MM.1S (cell line): Measurements from ENCODE around the gene SLC31A1.

ENCODE experiments used
- DNase-seq: peaks from one replicate; pipeline ENCODE4 v3.0.0-alpha.2; 2015
- H2AFZ ChIP-seq: fragments of 300-600 bp; sonication (generic); 2 replicates; pipeline ENCODE4 v1.6.0; 2016; ENCODE audit warnings: antibody characterized with exemption, low read length
- H3F3A ChIP-seq: fragments of 300-600 bp; sonication (generic); 2 replicates; pipeline ENCODE4 v1.6.1; 2016; ENCODE audit warnings: mild to moderate bottlenecking, antibody characterized with exemption, low read length, moderate library complexity, mixed read lengths; ENCODE audit not compliant: insufficient read depth
- H3K27ac ChIP-seq: fragments of 300-600 bp; sonication (generic); 2 replicates; pipeline ENCODE4 v1.5.1; 2016; ENCODE audit warnings: mild to moderate bottlenecking, low read length
- H3K27me3 ChIP-seq: fragments of 300-600 bp; sonication (generic); replicated peaks from 2 replicates; pipeline ENCODE4 v1.6.0; 2016; ENCODE audit warnings: low read length; ENCODE audit not compliant: insufficient read depth
- H3K36me3 ChIP-seq: fragments of 300-600 bp; sonication (generic); replicated peaks from 2 replicates; pipeline ENCODE4 v1.6.1; 2016; ENCODE audit warnings: mild to moderate bottlenecking, low read length, mixed read lengths; ENCODE audit not compliant: insufficient read depth
- H3K4me1 ChIP-seq: fragments of 300-600 bp; sonication (generic); 2 replicates; pipeline ENCODE4 v1.6.1; 2016; ENCODE audit warnings: low read length, mixed read lengths
- H3K4me2 ChIP-seq: fragments of 300-600 bp; sonication (generic); 2 replicates; pipeline ENCODE4 v1.6.0; 2016; ENCODE audit warnings: low read depth, low read length
- H3K4me3 ChIP-seq: fragments of 300-600 bp; sonication (generic); 2 replicates; pipeline ENCODE4 v1.5.1; 2016; ENCODE audit warnings: low read length, mixed read lengths
- H3K79me2 ChIP-seq: fragments of 300-600 bp; sonication (generic); 2 replicates; pipeline ENCODE4 v1.6.1; 2016; ENCODE audit warnings: mixed run types, low read length, mixed read lengths
- H3K9ac ChIP-seq: fragments of 300-600 bp; sonication (generic); 2 replicates; pipeline ENCODE4 v1.6.1; 2016; ENCODE audit warnings: low read length, mixed read lengths
- H3K9me2 ChIP-seq: fragments of 300-600 bp; sonication (generic); replicated peaks from 2 replicates; pipeline ENCODE4 v1.6.1; 2016; ENCODE audit warnings: mild to moderate bottlenecking, low read length, mixed read lengths; ENCODE audit not compliant: insufficient read depth
- H3K9me3 ChIP-seq: fragments of 300-600 bp; sonication (generic); replicated peaks from 2 replicates; pipeline ENCODE4 v1.6.1; 2016; ENCODE audit warnings: mild to moderate bottlenecking, low read length, mixed read lengths; ENCODE audit not compliant: insufficient read depth
- H4K20me1 ChIP-seq: fragments of 300-600 bp; sonication (generic); 2 replicates; pipeline ENCODE4 v1.6.1; 2016; ENCODE audit warnings: mild to moderate bottlenecking, low read length, moderate library complexity, mixed read lengths; ENCODE audit not compliant: insufficient read depth
- CTCF ChIP-seq: fragments of 300-600 bp; sonication (generic); IDR thresholded peaks from 2 replicates; pipeline ENCODE4 v1.5.1; 2016; ENCODE audit warnings: antibody characterized with exemption, low read length, mixed read lengths
- EZH2 ChIP-seq: fragments of 300-600 bp; sonication (generic); optimal IDR thresholded peaks from 2 replicates; pipeline ENCODE3; 2017; ENCODE audit warnings: low read depth, mild to moderate bottlenecking, antibody characterized with exemption, low read length, mixed read lengths
- EZH2phosphoT487 ChIP-seq: fragments of 300-600 bp; sonication (generic); IDR thresholded peaks from 2 replicates; pipeline ENCODE4 v1.6.1; 2018; ENCODE audit warnings: antibody characterized with exemption, low read length

The SLC31A1 gene

GRCh38 chr9:113215132-113215531, 6.2 kb upstream of the SLC31A1 start:
- TF ChIP-seq EZH2phosphoT487 (no peak), EZH2 (no peak), CTCF (no peak)
- Histone ChIP-seq H3K9ac (no peak overlapping the region), H3F3A (peaks cover 12% of the 10 kb centered on the region), H3K4me1 (peaks cover 18% of the 10 kb centered on the region), H3K9me3 (no peaks in the 10 kb centered on the region), H2AFZ (no peak overlapping the region), H3K27me3 (no peaks in the 10 kb centered on the region), H3K4me2 (no peak overlapping the region), H3K79me2 (peaks cover 60% of the 10 kb centered on the region), H3K9me2 (no peaks in the 10 kb centered on the region), H3K27ac (no peak overlapping the region), H3K36me3 (no peaks in the 10 kb centered on the region), H4K20me1 (no peaks in the 10 kb centered on the region), H3K4me3 (no peak overlapping the region)
- no peak for DNase-seq

GRCh38 chr9:113216406-113216805, 4.9 kb upstream of the SLC31A1 start:
- H3K27me3 ChIP-seq, result no peaks in the 10 kb centered on the region
- H3K27ac ChIP-seq, result no peak overlapping the region
- no peaks in the 10 kb centered on the region for H4K20me1 ChIP-seq
- peaks cover 21% of the 10 kb centered on the region for H3K4me1 ChIP-seq
- no peaks in the 10 kb centered on the region for H3K9me2 ChIP-seq
- peaks cover 69% of the 10 kb centered on the region for H3K79me2 ChIP-seq
- no peak overlapping the region for H3K4me2 ChIP-seq
- H3K9me3 ChIP-seq, result no peaks in the 10 kb centered on the region
- no peaks in the 10 kb centered on the region for H3K36me3 ChIP-seq
- no peak overlapping the region for H3K9ac ChIP-seq
- DNase-seq, result no peak
- no peak for TF ChIP-seq EZH2
- no peak for TF ChIP-seq CTCF
- H2AFZ ChIP-seq, result no peak overlapping the region
- H3F3A ChIP-seq, result peaks cover 17% of the 10 kb centered on the region
- H3K4me3 ChIP-seq, result no peak overlapping the region

- Histone ChIP-seq H3K9me3 (no peaks in the 10 kb centered on the region), H3K9me2 (no peaks in the 10 kb centered on the region), H3K9ac (0 out of 2 replicates have a peak overlapping the region, but pooled peaks have one; percentile 3), H3K4me3 (peak overlapping the region; percentile 78), H4K20me1 (no peaks in the 10 kb centered on the region), H2AFZ (no peak overlapping the region), H3K4me2 (peak overlapping the region; percentile 88), H3K79me2 (peaks cover 72% of the 10 kb centered on the region), H3K27ac (peak overlapping the region; percentile 57; the same call in 1 of the 2 replicates), H3K36me3 (no peaks in the 10 kb centered on the region), H3K4me1 (peaks cover 30% of the 10 kb centered on the region), H3F3A (peaks cover 17% of the 10 kb centered on the region), H3K27me3 (no peaks in the 10 kb centered on the region)
- no peak for TF ChIP-seq EZH2
- no peak for TF ChIP-seq EZH2phosphoT487
- TF ChIP-seq CTCF, result no peak
- peak; percentile 27 for DNase-seq
Measured at GRCh38 chr9:113219186-113219936, 2.0 kb upstream of the SLC31A1 start.
